ENCODE data around the gene HNMT. TPM values are rescaled to one million over a fixed set of nuclear protein-coding genes. Genes with fewer than 3 reads are reported as not detected.

Gene HNMT
- total RNA-seq, 1 experiment from 2014 or later, result 16.6 TPM

GRCh38 chr2:138063181-138063580 lies 98.9 kb downstream of the HNMT start:
- ChIA-PET POLR2A (ENCODE audit: unreplicated experiment) (no interaction called here), CTCF (no interaction called here)
- intact Hi-C loops (cut with micrococcal nuclease; ENCODE audit: unreplicated experiment), result no loop called here
- H3F3A ChIP-seq (ENCODE audit: insufficient read depth, low read depth), result peaks cover 12% of the 10 kb centered on the region; the same call in 1 of the 2 replicates
- DNase-seq, result no peak
- no TSS peak for BruUV-seq (replicated peaks)
- H3K27ac ChIP-seq, result no peak overlapping the region
- no peaks in the 10 kb centered on the region for H3K36me3 ChIP-seq (ENCODE audit: low read depth)
- H3K79me2 ChIP-seq (ENCODE audit: low read depth), result no peaks in the 10 kb centered on the region
- H4K20me1 ChIP-seq (ENCODE audit: insufficient read depth), result no peaks in the 10 kb centered on the region; the same call in 1 of the 2 replicates
- H3K27me3 ChIP-seq (ENCODE audit: insufficient read depth, low read depth), result no peaks in the 10 kb centered on the region
- no peak overlapping the region for H3K4me2 ChIP-seq
- H3K9me2 ChIP-seq (ENCODE audit: insufficient read depth), result no peaks in the 10 kb centered on the region
- no peak overlapping the region for H2AFZ ChIP-seq
- TF ChIP-seq EZH2 (IDR thresholded peaks at IDR 0.05; ENCODE audit: low read depth), result no peak
- TF ChIP-seq CTCF (conservative IDR thresholded peaks at IDR 0.05), result no peak
- no peak overlapping the region for H3K4me3 ChIP-seq
- peaks cover 16% of the 10 kb centered on the region for H3K4me1 ChIP-seq (replicated peaks; ENCODE audit: insufficient read depth)
- no peaks in the 10 kb centered on the region for H3K9me3 ChIP-seq (ENCODE audit: insufficient read depth, low read depth)

All from PC-9 (cell line).